WTC11 (cell line): Measurements from ENCODE around the gene SAFB.
"Not testable (repeated sequence)": the region's sequence is repeated elsewhere in the genome, so short reads cannot be mapped to it uniquely, and the experiment has no call there.

ENCODE experiments used
- ATF1 ChIP-seq: sonication (generic); formaldehyde crosslinking; IDR thresholded peaks from 2 replicates; pipeline ENCODE4 v1.8.1; 2023; ENCODE audit warnings: mild to moderate bottlenecking, moderate library complexity, missing genetic modification reagents
- CTCF ChIP-seq: fragments of 200-600 bp; IDR thresholded peaks from 2 replicates; pipeline ENCODE4 v1.8.0; 2022; ENCODE audit warnings: antibody characterized with exemption
- KAT7 ChIP-seq: sonication (generic); formaldehyde crosslinking; IDR thresholded peaks from 2 replicates; pipeline ENCODE4 v1.8.1; 2023; ENCODE audit warnings: missing genetic modification reagents, mild to moderate bottlenecking, borderline replicate concordance
- NFE2L1 ChIP-seq: sonication (generic); formaldehyde crosslinking; IDR thresholded peaks from 2 replicates; pipeline ENCODE4 v1.8.1; 2023; ENCODE audit warnings: missing genetic modification reagents
- NFYB ChIP-seq: sonication (generic); formaldehyde crosslinking; conservative IDR thresholded peaks from 2 replicates; pipeline ENCODE4 v1.8.0; 2022; ENCODE audit warnings: low read depth, missing genetic modification reagents
- TP53 ChIP-seq: sonication (generic); formaldehyde crosslinking; IDR thresholded peaks from 2 replicates; pipeline ENCODE4 v1.8.1; 2023; ENCODE audit warnings: mild to moderate bottlenecking, missing genetic modification reagents
- ZNF423 ChIP-seq: fragments of 250-450 bp; sonication (Bioruptor Pico); IDR thresholded peaks from 2 replicates; pipeline ENCODE4 v2.1.2; 2022; ENCODE audit warnings: mild to moderate bottlenecking, moderate library complexity
- TF ChIP-seq, protein P1 (sequence below): sonication (generic); formaldehyde crosslinking; IDR thresholded peaks from 2 replicates; pipeline ENCODE4 v1.8.1; 2022; ENCODE audit warnings: mild to moderate bottlenecking, moderate library complexity, missing genetic modification reagents
- TF ChIP-seq, protein P2 (sequence below): sonication (generic); formaldehyde crosslinking; IDR thresholded peaks from 2 replicates; pipeline ENCODE4 v1.8.0; 2022; ENCODE audit warnings: mild to moderate bottlenecking, missing genetic modification reagents
- TF ChIP-seq, protein P3 (sequence below): fragments of 250-450 bp; sonication (Bioruptor Pico); IDR thresholded peaks from 2 replicates; pipeline ENCODE4 v2.1.2; 2022; ENCODE audit warnings: mild to moderate bottlenecking, moderate library complexity

GRCh38 chr19:5702053-5702410, 79.1 kb downstream of the SAFB start:
- not testable (repeated sequence) for TF ChIP-seq CTCF; ATF1 (CRISPR knock-in tag); ZNF423 (CRISPR knock-in tag); KAT7; NFE2L1; NFYB (CRISPR knock-in tag); TP53 (CRISPR knock-in tag)
- TF ChIP-seq, protein P1, sequence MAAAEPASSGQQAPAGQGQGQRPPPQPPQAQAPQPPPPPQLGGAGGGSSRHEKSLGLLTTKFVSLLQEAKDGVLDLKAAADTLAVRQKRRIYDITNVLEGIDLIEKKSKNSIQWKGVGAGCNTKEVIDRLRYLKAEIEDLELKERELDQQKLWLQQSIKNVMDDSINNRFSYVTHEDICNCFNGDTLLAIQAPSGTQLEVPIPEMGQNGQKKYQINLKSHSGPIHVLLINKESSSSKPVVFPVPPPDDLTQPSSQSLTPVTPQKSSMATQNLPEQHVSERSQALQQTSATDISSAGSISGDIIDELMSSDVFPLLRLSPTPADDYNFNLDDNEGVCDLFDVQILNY (CRISPR knock-in tag): not testable (repeated sequence)
- TF ChIP-seq, protein P2, sequence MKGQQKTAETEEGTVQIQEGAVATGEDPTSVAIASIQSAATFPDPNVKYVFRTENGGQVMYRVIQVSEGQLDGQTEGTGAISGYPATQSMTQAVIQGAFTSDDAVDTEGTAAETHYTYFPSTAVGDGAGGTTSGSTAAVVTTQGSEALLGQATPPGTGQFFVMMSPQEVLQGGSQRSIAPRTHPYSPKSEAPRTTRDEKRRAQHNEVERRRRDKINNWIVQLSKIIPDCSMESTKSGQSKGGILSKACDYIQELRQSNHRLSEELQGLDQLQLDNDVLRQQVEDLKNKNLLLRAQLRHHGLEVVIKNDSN: not testable (repeated sequence)
- TF ChIP-seq, protein P3, sequence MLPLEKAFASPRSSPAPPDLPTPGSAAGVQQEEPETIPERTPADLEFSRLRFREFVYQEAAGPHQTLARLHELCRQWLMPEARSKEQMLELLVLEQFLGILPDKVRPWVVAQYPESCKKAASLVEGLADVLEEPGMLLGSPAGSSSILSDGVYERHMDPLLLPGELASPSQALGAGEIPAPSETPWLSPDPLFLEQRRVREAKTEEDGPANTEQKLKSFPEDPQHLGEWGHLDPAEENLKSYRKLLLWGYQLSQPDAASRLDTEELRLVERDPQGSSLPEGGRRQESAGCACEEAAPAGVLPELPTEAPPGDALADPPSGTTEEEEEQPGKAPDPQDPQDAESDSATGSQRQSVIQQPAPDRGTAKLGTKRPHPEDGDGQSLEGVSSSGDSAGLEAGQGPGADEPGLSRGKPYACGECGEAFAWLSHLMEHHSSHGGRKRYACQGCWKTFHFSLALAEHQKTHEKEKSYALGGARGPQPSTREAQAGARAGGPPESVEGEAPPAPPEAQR: not testable (repeated sequence)
